GM23248 (cell line): ENCODE results near the gene BCL7A. TPM values are rescaled to one million over a fixed set of nuclear protein-coding genes. Genes with fewer than 3 reads are reported as not detected.

Source experiments
- DNase-seq: peaks from one replicate; pipeline ENCODE4 v3.0.0-alpha.2; 2015
- H2AFZ ChIP-seq: fragments of 200-600 bp; sonication (generic); 2 replicates; pipeline ENCODE4 v1.6.1; 2016; ENCODE audit warnings: antibody characterized with exemption
- H3F3A ChIP-seq: fragments of 200-600 bp; sonication (generic); 2 replicates; pipeline ENCODE4 v1.6.1; 2016; ENCODE audit warnings: mild to moderate bottlenecking, antibody characterized with exemption, mixed run types; ENCODE audit not compliant: insufficient read depth
- H3K27ac ChIP-seq: fragments of 200-600 bp; sonication (generic); 2 replicates; pipeline ENCODE4 v1.5.1; 2016; ENCODE audit warnings: mild to moderate bottlenecking
- H3K27me3 ChIP-seq: fragments of 200-600 bp; sonication (generic); replicated peaks from 2 replicates; pipeline ENCODE4 v1.6.1; 2016; ENCODE audit warnings: mild to moderate bottlenecking; ENCODE audit not compliant: insufficient read depth
- H3K36me3 ChIP-seq: fragments of 200-600 bp; sonication (generic); 2 replicates; pipeline ENCODE4 v1.6.1; 2016; ENCODE audit warnings: low read depth, mild to moderate bottlenecking
- H3K4me1 ChIP-seq: fragments of 200-600 bp; sonication (generic); 2 replicates; pipeline ENCODE4 v1.6.1; 2016; ENCODE audit warnings: mild to moderate bottlenecking; ENCODE audit not compliant: insufficient read depth
- H3K4me2 ChIP-seq: fragments of 200-600 bp; sonication (generic); one replicate; pipeline ENCODE4 v1.6.1; 2016; ENCODE audit warnings: mild to moderate bottlenecking; ENCODE audit not compliant: unreplicated experiment
- H3K4me3 ChIP-seq: fragments of 200-600 bp; sonication (generic); 2 replicates; pipeline ENCODE4 v1.5.1; 2016; ENCODE audit warnings: mild to moderate bottlenecking
- H3K79me2 ChIP-seq: fragments of 200-600 bp; sonication (generic); 2 replicates; pipeline ENCODE4 v1.6.1; 2016; ENCODE audit warnings: mild to moderate bottlenecking; ENCODE audit not compliant: insufficient read depth
- H3K9ac ChIP-seq: fragments of 200-600 bp; sonication (generic); 2 replicates; pipeline ENCODE4 v1.6.1; 2016; ENCODE audit warnings: mild to moderate bottlenecking
- H3K9me2 ChIP-seq: fragments of 200-600 bp; sonication (generic); 2 replicates; pipeline ENCODE4 v1.6.1; 2016; ENCODE audit warnings: mixed run types, mild to moderate bottlenecking, moderate library complexity; ENCODE audit not compliant: insufficient read depth
- H3K9me3 ChIP-seq: fragments of 200-600 bp; sonication (generic); one replicate; pipeline ENCODE4 v1.6.1; 2017; ENCODE audit warnings: low read depth
- H4K20me1 ChIP-seq: fragments of 200-600 bp; sonication (generic); 2 replicates; pipeline ENCODE4 v1.6.0; 2016; ENCODE audit not compliant: insufficient read depth
- EZH2 ChIP-seq: fragments of 200-600 bp; sonication (generic); IDR thresholded peaks from 2 replicates; pipeline ENCODE4 v1.6.1; 2018; ENCODE audit warnings: antibody characterized with exemption, mild to moderate bottlenecking; ENCODE audit not compliant: insufficient read depth, poor library complexity, severe bottlenecking
- EZH2phosphoT487 ChIP-seq: fragments of 200-600 bp; sonication (generic); IDR thresholded peaks from 2 replicates; pipeline ENCODE4 v1.6.1; 2018; ENCODE audit warnings: antibody characterized with exemption, moderate library complexity, mild to moderate bottlenecking, low read depth; ENCODE audit not compliant: insufficient read depth
- WGBS, 2 experiments: methylation state at CpG; one replicate each; pipeline ENCODE4 v1.1.6; 2015 to 2017; ENCODE audit warnings: low lambda C conversion rate in 2 of 2, low coverage in 1 of 2; ENCODE audit errors: missing lambda C conversion rate in 2 of 2; 5-methylcytosine and 5-hydroxymethylcytosine counted together
- in situ Hi-C: fragments of 300-500 bp; cut with MboI; formaldehyde crosslinking; loops from 2 replicates; pipeline ENCODE4 v1.15.0; 2020
- polyA plus RNA-seq: library from polyadenylated mRNA; unstranded; fragments of >200 nt; fragmentation: Nextera tagmentation; extraction: Ambion mirVana; gene quantifications from 2 replicates; pipeline ENCODE4 v1.2.1, GENCODE V29; 2016
- total RNA-seq: library from RNA; depleted of rRNA; stranded (reverse); fragments of >200 nt; shearing (Covaris generic); gene quantifications from 2 replicates; pipeline ENCODE4 v1.2.3, GENCODE V29; 2014

BCL7A gene
- total and polyA plus RNA-seq, 2 experiments from 2014 or later = 2.7 to 4.2 TPM

- H3K27ac ChIP-seq = no peak overlapping the region
- H3K4me1 ChIP-seq = peaks cover 25% of the 10 kb centered on the region
Observed at GRCh38 chr12:122088179-122088810, 66.6 kb downstream of the BCL7A start.

DNA sequence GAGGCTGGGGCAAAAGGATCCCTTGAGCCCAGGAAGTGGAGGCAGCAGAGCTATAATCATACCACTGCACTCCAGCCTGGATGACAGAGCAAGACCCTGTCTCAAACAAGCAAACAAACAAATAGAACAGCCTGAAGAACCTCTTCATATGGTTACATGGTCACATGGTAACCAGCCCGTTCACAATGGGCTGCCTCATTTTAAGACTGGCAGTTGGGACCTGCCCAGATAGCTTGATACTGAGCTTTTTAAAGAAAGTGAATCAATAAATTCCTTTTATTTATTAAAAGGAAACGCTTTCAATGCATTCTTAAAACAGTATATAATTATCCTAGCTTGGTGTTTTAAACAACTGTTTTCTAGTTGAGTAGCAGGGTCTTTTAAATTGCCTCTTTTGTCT, 67.4 kb downstream of the BCL7A start:
- TF ChIP-seq EZH2phosphoT487 (no peak), EZH2 (no peak)
- Histone ChIP-seq H3K9ac (no peak overlapping the region), H3K79me2 (peaks cover 92% of the 10 kb centered on the region), H3K27me3 (no peaks in the 10 kb centered on the region), H3K4me1 (peaks cover 25% of the 10 kb centered on the region), H3K9me3 (no peaks in the 10 kb centered on the region), H3K27ac (no peak overlapping the region), H2AFZ (no peak overlapping the region), H3K4me2 (no peak overlapping the region), H3K36me3 (no peaks in the 10 kb centered on the region), H4K20me1 (no peaks in the 10 kb centered on the region), H3K4me3 (no peak overlapping the region), H3F3A (peaks cover 35% of the 10 kb centered on the region), H3K9me2 (no peaks in the 10 kb centered on the region)
- in situ Hi-C loops = no loop called here
- WGBS, 2 experiments = 94 to 100% methylated on average over 2 of the region's 2 CpGs
- no peak for DNase-seq

More at GRCh38 chr12:122088179-122088810, 66.6 kb downstream of the BCL7A start:
- Histone ChIP-seq H3K9me3 (no peaks in the 10 kb centered on the region), H3K79me2 (peaks cover 92% of the 10 kb centered on the region), H3K9me2 (no peaks in the 10 kb centered on the region), H3F3A (peaks cover 35% of the 10 kb centered on the region), H3K9ac (no peak overlapping the region), H3K36me3 (no peaks in the 10 kb centered on the region), H3K4me2 (no peak overlapping the region), H4K20me1 (no peaks in the 10 kb centered on the region), H3K4me3 (no peak overlapping the region), H2AFZ (no peak overlapping the region), H3K27me3 (no peaks in the 10 kb centered on the region)
- DNase-seq = no peak
- WGBS, 2 experiments = 93 to 94% methylated on average over 9 of the region's 9 CpGs
- no peak for TF ChIP-seq EZH2
- no peak for TF ChIP-seq EZH2phosphoT487
- in situ Hi-C loops = no loop called here

- no peaks in the 10 kb centered on the region for H3K9me2 ChIP-seq
- no peak for TF ChIP-seq EZH2
- TF ChIP-seq EZH2phosphoT487 = no peak
- peak overlapping the region; percentile 65 for H3K4me2 ChIP-seq
- H3K27ac ChIP-seq = peak overlapping the region; percentile 97
- H4K20me1 ChIP-seq = no peaks in the 10 kb centered on the region
- 0 out of 2 replicates have a peak overlapping the region, but pooled peaks have one; percentile 4 for H3K4me3 ChIP-seq
- no peaks in the 10 kb centered on the region for H3K27me3 ChIP-seq
- DNase-seq = peak; percentile 97
- peaks cover 25% of the 10 kb centered on the region for H3K4me1 ChIP-seq
- 28 to 29% methylated on average over 7 of the region's 7 CpGs for WGBS, 2 experiments
- H3K9me3 ChIP-seq = no peaks in the 10 kb centered on the region
- H3K9ac ChIP-seq = peak overlapping the region; percentile 72
- no peak overlapping the region for H2AFZ ChIP-seq
- peaks cover 35% of the 10 kb centered on the region for H3F3A ChIP-seq
- in situ Hi-C loops = no loop called here
- H3K79me2 ChIP-seq = peaks cover 92% of the 10 kb centered on the region
- no peaks in the 10 kb centered on the region for H3K36me3 ChIP-seq
Observed at GRCh38 chr12:122090759-122091515, 69.3 kb downstream of the BCL7A start.

DNA sequence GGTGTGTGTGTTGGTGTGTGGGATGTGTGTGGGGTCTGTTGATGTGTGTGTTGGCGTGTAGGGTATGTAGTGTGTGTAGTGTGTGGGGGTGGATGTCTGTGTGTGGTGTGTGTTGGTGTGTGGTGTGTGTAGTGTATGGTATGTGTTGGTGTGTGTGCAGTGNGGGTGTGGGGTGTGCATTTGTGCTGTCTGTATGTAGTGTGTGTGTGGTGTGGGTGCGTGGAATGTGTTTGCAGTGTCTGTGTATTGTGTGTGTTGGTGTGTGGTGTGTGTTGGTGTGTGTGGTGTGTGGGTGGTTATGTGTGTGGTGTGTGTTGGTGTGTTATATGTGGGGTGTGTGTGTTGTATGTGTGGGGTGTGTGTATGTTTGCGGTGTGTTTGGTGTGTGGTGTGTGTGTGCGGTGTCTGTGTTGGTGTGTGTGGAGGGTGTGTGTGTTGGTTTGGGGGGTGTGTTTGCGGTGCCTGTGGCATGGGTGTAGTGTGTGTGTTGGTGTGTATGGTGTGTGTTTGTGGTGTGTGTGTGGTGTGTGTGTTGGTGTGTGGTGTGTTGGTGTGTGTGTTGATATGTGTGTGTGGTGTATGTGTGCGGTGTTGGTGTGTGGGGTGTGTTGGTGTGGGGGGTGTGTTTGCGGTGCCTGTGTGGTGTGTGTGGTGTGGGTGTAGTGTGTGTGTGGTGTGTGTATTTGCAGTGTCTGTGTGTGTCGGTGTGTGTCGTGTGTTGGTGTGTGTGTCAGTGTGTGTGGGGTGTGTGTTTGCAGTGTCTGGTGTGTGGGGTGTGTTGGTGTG, 71.6 kb downstream of the BCL7A start:
- Histone ChIP-seq H3F3A (peaks cover 35% of the 10 kb centered on the region), H2AFZ (no peak overlapping the region), H3K79me2 (peaks cover 92% of the 10 kb centered on the region), H4K20me1 (no peaks in the 10 kb centered on the region), H3K9me2 (no peaks in the 10 kb centered on the region), H3K9ac (no peak overlapping the region), H3K27me3 (no peaks in the 10 kb centered on the region), H3K4me2 (no peak overlapping the region), H3K9me3 (no peaks in the 10 kb centered on the region), H3K27ac (no peak overlapping the region), H3K36me3 (no peaks in the 10 kb centered on the region), H3K4me3 (no peak overlapping the region), H3K4me1 (peaks cover 42% of the 10 kb centered on the region)
- no peak for DNase-seq
- 89 to 91% methylated on average over 7 to 9 of the region's 9 CpGs for WGBS, 2 experiments
- TF ChIP-seq EZH2 (no peak), EZH2phosphoT487 (no peak)
- in situ Hi-C loops = no loop called here
